T47D (cell line): ENCODE data around the gene HK1.

Source experiments
- DNase-seq, 2 experiments: peaks; one replicate each; pipeline versions ENCODE4 v3.0.0 to v3.0.0-alpha.2; 2011 to 2012; ENCODE audit warnings: low read depth in 1 of 2, low spot score in 1 of 2
- JUND ChIP-seq: IDR thresholded peaks from 2 replicates; pipeline ENCODE4 v1.6.1; 2012; ENCODE audit warnings: low read depth
- in situ Hi-C: cut with HindIII; loops from 2 replicates; pipeline ENCODE4 v1.10.0; 2016; ENCODE audit warnings: low sequenced_read_pairs, low pct_unique_long_range_greater_than_20kb

HK1 gene

GRCh38 chr10:69367469-69367868 lies 89.2 kb downstream of the HK1 start:
- in situ Hi-C loops: no loop called here
- no peak for TF ChIP-seq JUND
- no peak for DNase-seq

GRCh38 chr10:69372126-69372980 lies 94.1 kb downstream of the HK1 start:
- in situ Hi-C loops: no loop called here
- TF ChIP-seq JUND: no peak
- DNase-seq: no peak

GRCh38 chr10:69374242-69374641 lies 95.9 kb downstream of the HK1 start:
- DNase-seq: no peak

GRCh38 chr10:69374931-69375306 lies 96.6 kb downstream of the HK1 start:
- in situ Hi-C loops: no loop called here

More at GRCh38 chr10:69374242-69374641, 95.9 kb downstream of the HK1 start:
- TF ChIP-seq JUND: no peak
- in situ Hi-C loops: no loop called here

GRCh38 chr10:69375307-69376151 lies 97.2 kb downstream of the HK1 start:
- DNase-seq: peak; percentile 91 to 95
- in situ Hi-C loops: no loop called here
- TF ChIP-seq JUND: no peak

More at GRCh38 chr10:69374931-69375306, 96.6 kb downstream of the HK1 start:
- DNase-seq: no peak
- TF ChIP-seq JUND: no peak

- no peak for TF ChIP-seq JUND
Measured at GRCh38 chr10:69376662-69377061, 98.4 kb downstream of the HK1 start.

GRCh38 chr10:69377191-69377590 lies 98.9 kb downstream of the HK1 start:
- in situ Hi-C loops: no loop called here
- TF ChIP-seq JUND: no peak
- DNase-seq: no peak

More at GRCh38 chr10:69376662-69377061, 98.4 kb downstream of the HK1 start:
- in situ Hi-C loops: no loop called here
- no peak for DNase-seq

- no peak for TF ChIP-seq JUND
- in situ Hi-C loops: no loop called here
- no peak for DNase-seq
Measured at GRCh38 chr10:69377933-69378332, 99.6 kb downstream of the HK1 start.

- TF ChIP-seq JUND: no peak
- in situ Hi-C loops: no loop called here
- DNase-seq: no peak
Measured at GRCh38 chr10:69379800-69380199, 101.5 kb downstream of the HK1 start.

- no peak for DNase-seq
- in situ Hi-C loops: no loop called here
- no peak for TF ChIP-seq JUND
Measured at GRCh38 chr10:69382382-69383117, 104.3 kb downstream of the HK1 start.

- TF ChIP-seq JUND: no peak
- in situ Hi-C loops: no loop called here
- DNase-seq: no peak
Measured at GRCh38 chr10:69383558-69383957, 105.3 kb downstream of the HK1 start.

- TF ChIP-seq JUND: no peak
- DNase-seq: no peak
- in situ Hi-C loops: no loop called here
Measured at GRCh38 chr10:69384320-69384719, 106.0 kb downstream of the HK1 start.
